ENCODE data around the gene TRIM63.

- TF ChIP-seq POLR2A (IDR thresholded peaks at IDR 0.05; ENCODE audit: insufficient read depth in 1 of 2, low read depth in 2 of 2, low read length in 2 of 2) (no peak), KLF6 (CRISPR knock-in tag; IDR thresholded peaks at IDR 0.05) (no peak), TCF12 (IDR thresholded peaks at IDR 0.05) (no peak), TCF12 (CRISPR knock-in tag; IDR thresholded peaks at IDR 0.05) (no peak), MNT (IDR thresholded peaks at IDR 0.05) (no peak), ZNF512 (CRISPR knock-in tag; IDR thresholded peaks at IDR 0.05) (no peak), CEBPZ (IDR thresholded peaks at IDR 0.05; ENCODE audit: low read length) (no peak), ZBTB44 (CRISPR knock-in tag; IDR thresholded peaks at IDR 0.05) (no peak), SNRNP70 (IDR thresholded peaks at IDR 0.05; ENCODE audit: low read depth, low read length) (no peak), FOXK2 (IDR thresholded peaks at IDR 0.05) (no peak)
Measured at GRCh38 chr1:26027716-26028489, 39.5 kb downstream of the TRIM63 start.
